Mesodermal cell (in vitro differentiated cells): Measurements from ENCODE around the gene ACP4.
"Not testable (repeated sequence)": the region's sequence is repeated elsewhere in the genome, so short reads cannot be mapped to it uniquely, and the experiment has no call there.

Experiments used
- H3K27ac ChIP-seq: 2 replicates; pipeline ENCODE4 v1.7.0; 2013; ENCODE audit warnings: mild to moderate bottlenecking, low read depth, low read length, moderate library complexity; ENCODE audit not compliant: severe bottlenecking
- H3K36me3 ChIP-seq: 2 replicates; pipeline ENCODE4 v1.7.1; 2013; ENCODE audit warnings: mild to moderate bottlenecking, low read length, moderate library complexity; ENCODE audit not compliant: control insufficient read depth, insufficient read depth
- H3K4me1 ChIP-seq: one replicate; pipeline ENCODE4 v1.7.1; 2013; ENCODE audit warnings: mild to moderate bottlenecking, low read length; ENCODE audit not compliant: insufficient read depth, control insufficient read depth, poor library complexity, severe bottlenecking
- H3K4me3 ChIP-seq: 2 replicates; pipeline ENCODE4 v1.7.0; 2013; ENCODE audit warnings: low read length, control low read depth, mild to moderate bottlenecking; ENCODE audit not compliant: insufficient read depth, poor library complexity, severe bottlenecking; ENCODE audit errors: extremely low read depth
- H3K9me3 ChIP-seq: 2 replicates; pipeline ENCODE4 v1.7.1; 2013; ENCODE audit warnings: mild to moderate bottlenecking, low read length, moderate library complexity; ENCODE audit not compliant: control insufficient read depth
- WGBS, 2 experiments: methylation state at CpG; one replicate each; pipeline ENCODE4 v1.1.5; 2013; ENCODE audit warnings: missing lambda C conversion rate in 2 of 2; ENCODE audit not compliant: insufficient coverage in 2 of 2; 5-methylcytosine and 5-hydroxymethylcytosine counted together

Gene ACP4

GRCh38 chr19:50759886-50760285, 30.3 kb upstream of the ACP4 start:
- no peak overlapping the region for H3K4me3 ChIP-seq
- no peak overlapping the region for H3K27ac ChIP-seq
- no peaks in the 10 kb centered on the region for H3K36me3 ChIP-seq
- H3K4me1 ChIP-seq, result no peaks in the 10 kb centered on the region
- no peaks in the 10 kb centered on the region for H3K9me3 ChIP-seq
- 59% methylated on average over 2 of the region's 4 CpGs; no CpG with 5 or more reads in 1 of the 2 experiments for WGBS, 2 experiments

GRCh38 chr19:50761501-50761900, 28.7 kb upstream of the ACP4 start:
- WGBS, 2 experiments, result 45 to 76% methylated on average over 2 to 3 of the region's 3 CpGs
- not testable (repeated sequence) for H3K4me3 ChIP-seq, H3K4me1 ChIP-seq, H3K27ac ChIP-seq, H3K9me3 ChIP-seq, H3K36me3 ChIP-seq

- H3K36me3 ChIP-seq, H3K27ac ChIP-seq, H3K9me3 ChIP-seq, H3K4me1 ChIP-seq, H3K4me3 ChIP-seq: not testable (repeated sequence)
- WGBS, 2 experiments, result 70 to 100% methylated on average over 1 to 4 of the region's 13 CpGs
Observed at GRCh38 chr19:50763521-50763920, 26.7 kb upstream of the ACP4 start.

- no peak overlapping the region for H3K27ac ChIP-seq
- 73 to 82% methylated on average over 5 to 6 of the region's 7 CpGs for WGBS, 2 experiments
- no peaks in the 10 kb centered on the region for H3K36me3 ChIP-seq
- H3K4me3 ChIP-seq, result no peak overlapping the region
- no peaks in the 10 kb centered on the region for H3K4me1 ChIP-seq
- H3K9me3 ChIP-seq, result no peaks in the 10 kb centered on the region
Observed at GRCh38 chr19:50764409-50764808, 25.8 kb upstream of the ACP4 start.

- not testable (repeated sequence) for H3K4me1 ChIP-seq, H3K36me3 ChIP-seq, H3K4me3 ChIP-seq, H3K9me3 ChIP-seq, H3K27ac ChIP-seq
- WGBS, 2 experiments, result 82 to 90% methylated on average over 8 to 9 of the region's 12 CpGs
Observed at GRCh38 chr19:50766746-50767145, 23.5 kb upstream of the ACP4 start.

- H3K4me3 ChIP-seq, H3K9me3 ChIP-seq, H3K4me1 ChIP-seq, H3K36me3 ChIP-seq, H3K27ac ChIP-seq: not testable (repeated sequence)
- 32 to 36% methylated on average over 3 to 4 of the region's 5 CpGs for WGBS, 2 experiments
Observed at GRCh38 chr19:50767263-50767662, 23.0 kb upstream of the ACP4 start.

- H3K9me3 ChIP-seq, result no peaks in the 10 kb centered on the region
- no peak overlapping the region for H3K27ac ChIP-seq
- 84 to 94% methylated on average over 4 to 5 of the region's 5 CpGs for WGBS, 2 experiments
- no peaks in the 10 kb centered on the region for H3K36me3 ChIP-seq
- no peak overlapping the region for H3K4me3 ChIP-seq
- H3K4me1 ChIP-seq, result no peaks in the 10 kb centered on the region
Observed at GRCh38 chr19:50768277-50768676, 21.9 kb upstream of the ACP4 start.

GRCh38 chr19:50770164-50770563, 20.1 kb upstream of the ACP4 start, which contains the start of gene GPR32:
Gene GPR32 (plus strand): TSS chr19:50770464. CDS start chr19:50770601, 137 bp downstream.
- WGBS, 2 experiments, result 67% methylated on average over 1 of the region's 2 CpGs; no CpG with 5 or more reads in 1 of the 2 experiments
- not testable (repeated sequence) for H3K4me3 ChIP-seq, H3K9me3 ChIP-seq, H3K27ac ChIP-seq, H3K4me1 ChIP-seq, H3K36me3 ChIP-seq

- Histone ChIP-seq H3K9me3 (no peaks in the 10 kb centered on the region), H3K4me1 (no peaks in the 10 kb centered on the region), H3K27ac (no peak overlapping the region), H3K36me3 (no peaks in the 10 kb centered on the region), H3K4me3 (no peak overlapping the region)
- 87 to 90% methylated on average over 13 of the region's 13 CpGs for WGBS, 2 experiments
Observed at GRCh38 chr19:50770888-50771287, 19.3 kb upstream of the ACP4 start.

GRCh38 chr19:50772476-50772875, 17.7 kb upstream of the ACP4 start:
- Histone ChIP-seq H3K4me3 (no peak overlapping the region), H3K4me1 (no peaks in the 10 kb centered on the region), H3K9me3 (no peaks in the 10 kb centered on the region), H3K36me3 (no peaks in the 10 kb centered on the region), H3K27ac (no peak overlapping the region)
- 33 to 60% methylated on average over 1 of the region's 2 CpGs for whole genome bisulfite sequencing, 2 experiments

GRCh38 chr19:50772912-50773311, 17.3 kb upstream of the ACP4 start:
- not testable (repeated sequence) for H3K4me3 ChIP-seq, H3K9me3 ChIP-seq, H3K27ac ChIP-seq, H3K4me1 ChIP-seq, H3K36me3 ChIP-seq
- WGBS, 2 experiments, result 70 to 80% methylated on average over 3 of the region's 3 CpGs
